ENCODE data around the gene NRN1L.

GRCh38 chr16:67927131-67927941, 42.7 kb downstream of the NRN1L start:
- TF ChIP-seq CTCF (conservative IDR thresholded peaks at IDR 0.05 in 1 of 2, IDR thresholded peaks at IDR 0.05 in 1 of 2; ENCODE audit: extremely low read depth in 1 of 2, insufficient read depth in 1 of 2, low read depth in 1 of 2, low read length in 2 of 2) (no peak), EZH2 (IDR thresholded peaks at IDR 0.05; ENCODE audit: borderline replicate concordance, low read length) (no peak)
